DMS53 treated with DMSO at 0.1 percent for 48 hours (cell line): ENCODE measurements around the gene ADIPOQ.
"Not testable (repeated sequence)": the region's sequence is repeated elsewhere in the genome, so short reads cannot be mapped to it uniquely, and the experiment has no call there.

ENCODE experiments used
- DNase-seq: peaks from one replicate; lab custom pipeline; 2025; ENCODE audit not compliant: unreplicated experiment; lab: John Stamatoyannopoulos, UW

The ADIPOQ gene

GRCh38 chr3:186870421-186871201 is 28.1 kb downstream of the ADIPOQ start:
- no peak for DNase-seq

- DNase-seq: no peak
These were observed 29.0 kb downstream of the ADIPOQ start for GRCh38 chr3:186871403-186871924.

- not testable (repeated sequence) for DNase-seq
These were observed 31.3 kb downstream of the ADIPOQ start for GRCh38 chr3:186873796-186874195.

- DNase-seq: not testable (repeated sequence)
These were observed 31.7 kb downstream of the ADIPOQ start for GRCh38 chr3:186874216-186874615.

DNA sequence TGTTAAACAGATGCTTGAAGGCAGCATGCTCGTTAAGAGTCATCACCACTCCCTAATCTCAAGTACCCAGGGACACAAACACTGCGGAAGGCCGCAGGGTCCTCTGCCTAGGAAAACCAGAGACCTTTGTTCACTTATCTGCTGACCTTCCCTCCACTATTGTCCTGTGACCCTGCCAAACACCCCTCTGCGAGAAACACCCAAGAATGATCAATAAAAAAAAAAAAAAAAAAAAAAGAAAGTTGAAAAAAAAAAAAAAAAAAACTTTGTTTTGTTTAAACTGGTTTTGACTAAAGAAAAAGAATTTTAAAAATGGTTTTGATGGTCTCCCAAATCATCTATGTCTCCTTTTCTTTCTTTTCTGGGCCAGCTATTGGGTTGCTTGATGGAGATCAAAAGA is 32.3 kb downstream of the ADIPOQ start:
- DNase-seq: not testable (repeated sequence)

- DNase-seq: no peak
These were observed 33.2 kb downstream of the ADIPOQ start for GRCh38 chr3:186875708-186876107.

- no peak for DNase-seq
These were observed 37.3 kb downstream of the ADIPOQ start for GRCh38 chr3:186879781-186880180.

DNA sequence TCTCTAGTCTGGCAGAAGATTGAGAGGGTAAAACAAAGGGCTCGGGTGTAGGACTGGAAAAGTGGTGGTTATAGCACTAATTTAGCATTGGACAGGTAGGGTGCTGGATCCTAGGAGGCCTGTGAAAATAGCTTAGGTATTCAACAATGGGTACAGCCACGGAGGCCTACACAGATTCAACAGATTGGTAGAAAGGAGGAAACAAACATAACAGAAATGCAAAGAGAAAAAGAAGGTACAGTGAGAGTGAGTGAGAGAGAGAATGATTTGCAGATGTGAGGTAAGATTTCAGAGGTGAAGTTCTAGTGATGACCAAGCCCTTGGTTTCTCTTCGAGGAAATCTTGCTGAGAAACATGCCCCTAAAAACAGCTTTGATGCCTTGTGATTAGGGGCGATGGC is 37.9 kb downstream of the ADIPOQ start:
- no peak for DNase-seq

- no peak for DNase-seq
These were observed 39.6 kb downstream of the ADIPOQ start for GRCh38 chr3:186882150-186882524.

- DNase-seq: peak; percentile 13
These were observed 40.6 kb downstream of the ADIPOQ start for GRCh38 chr3:186882881-186883685.

DNA sequence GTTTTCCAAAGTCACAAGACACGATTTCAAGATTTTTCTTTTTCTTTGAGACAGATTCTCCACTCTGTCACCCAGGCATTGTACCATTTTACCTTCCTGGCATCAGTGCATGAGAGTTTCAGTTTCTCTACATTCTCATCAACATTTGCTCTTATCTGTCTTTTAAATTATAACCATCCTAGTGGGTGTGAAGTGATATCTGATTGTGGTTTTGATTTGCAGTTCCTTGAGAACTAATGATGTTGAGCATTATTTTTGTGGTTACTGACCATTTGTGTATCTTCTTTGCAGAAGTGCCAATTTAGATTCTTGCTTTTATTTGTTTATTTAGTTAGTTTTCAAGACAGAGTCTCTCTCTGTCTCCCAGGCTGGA is 41.2 kb downstream of the ADIPOQ start:
- no peak for DNase-seq

GRCh38 chr3:186884868-186885267 is 42.4 kb downstream of the ADIPOQ start:
- not testable (repeated sequence) for DNase-seq

GRCh38 chr3:186886202-186886981 is 43.9 kb downstream of the ADIPOQ start:
- DNase-seq: no peak

- DNase-seq: not testable (repeated sequence)
These were observed 45.0 kb downstream of the ADIPOQ start for GRCh38 chr3:186887507-186887938.

DNA sequence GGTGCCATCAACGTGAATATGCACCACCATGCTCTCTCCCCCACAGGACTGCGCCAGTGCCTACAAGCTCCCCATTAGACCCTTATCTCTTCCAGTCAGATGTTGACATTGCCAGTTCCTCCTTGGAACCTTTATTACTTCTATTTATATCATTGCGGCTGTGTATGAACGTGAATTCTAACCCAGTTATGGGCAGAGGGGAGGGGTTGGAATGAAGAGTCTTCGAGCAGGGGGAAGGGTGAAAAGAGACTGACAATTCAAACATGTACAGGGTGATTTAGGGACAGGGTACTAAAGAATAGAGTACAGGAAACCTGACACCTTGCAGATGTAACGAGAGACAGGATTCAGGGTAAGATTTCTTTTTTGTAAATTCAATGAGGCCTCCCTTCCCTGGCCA is 46.1 kb downstream of the ADIPOQ start:
- no peak for DNase-seq

- not testable (repeated sequence) for DNase-seq
These were observed 47.2 kb downstream of the ADIPOQ start for GRCh38 chr3:186889698-186890097.

DNA sequence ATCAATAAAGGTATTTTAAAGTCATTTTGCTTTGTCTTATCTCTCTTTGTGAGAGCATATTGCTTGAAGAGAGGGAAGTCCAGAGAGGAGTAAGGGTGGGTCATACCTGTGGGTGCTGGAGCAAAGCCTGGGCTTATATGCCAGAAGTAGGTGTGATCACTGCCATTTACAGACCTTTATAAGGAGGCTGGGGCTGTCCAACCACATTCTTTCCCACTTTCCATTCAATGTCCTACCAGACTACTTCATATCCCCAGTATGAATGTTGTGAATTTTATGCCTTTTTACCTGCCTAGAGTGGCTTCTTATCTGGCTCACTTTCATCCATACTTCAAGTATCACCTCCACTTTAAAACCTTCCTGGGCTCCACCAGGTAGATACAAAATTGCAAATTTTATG is 48.4 kb downstream of the ADIPOQ start:
- DNase-seq: no peak

DNA sequence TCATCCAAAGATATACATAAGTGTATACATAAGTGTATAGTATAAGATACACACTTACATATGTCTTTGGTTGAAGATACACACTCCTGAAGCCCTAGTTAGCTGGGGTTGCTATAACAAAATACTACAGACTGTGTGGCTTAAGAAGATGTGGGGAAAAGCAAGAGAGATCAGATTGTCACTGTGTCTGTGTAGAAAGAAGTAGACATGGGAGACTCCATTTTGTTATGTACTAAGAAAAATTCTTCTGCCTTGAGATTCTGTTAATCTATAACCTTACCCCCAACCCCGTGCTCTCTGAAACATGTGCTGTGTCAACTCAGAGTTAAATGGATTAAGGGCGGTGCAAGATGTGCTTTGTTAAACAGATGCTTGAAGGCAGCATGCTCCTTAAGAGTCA is 50.6 kb downstream of the ADIPOQ start:
- not testable (repeated sequence) for DNase-seq

GRCh38 chr3:186895406-186895805 is 52.9 kb downstream of the ADIPOQ start:
- DNase-seq: no peak

GRCh38 chr3:186896006-186896405 is 53.5 kb downstream of the ADIPOQ start:
- DNase-seq: no peak

GRCh38 chr3:186896875-186897274 is 54.4 kb downstream of the ADIPOQ start:
- DNase-seq: no peak
